GM12891 (cell line): ENCODE measurements around the gene COA5.

Experiments used
- POLR2A ChIP-seq: IDR thresholded peaks from 2 replicates; pipeline ENCODE4 v1.6.1; 2011; ENCODE audit warnings: low read depth, low read length, control low read depth
- POLR2AphosphoS5 ChIP-seq: IDR thresholded peaks from 2 replicates; pipeline ENCODE4 v1.6.1; 2011; ENCODE audit warnings: low read depth, low read length, control low read depth
- TAF1 ChIP-seq: IDR thresholded peaks from 2 replicates; pipeline ENCODE4 v1.6.1; 2011; ENCODE audit warnings: low read depth, low read length, control low read depth

GRCh38 chr2:98650998-98651397 lies 42.7 kb upstream of the COA5 start:
- TF ChIP-seq POLR2A: no peak
- no peak for TF ChIP-seq POLR2AphosphoS5
- no peak for TF ChIP-seq TAF1
